Hematopoietic multipotent progenitor cell treated with erythropoietin and hydrocortisone succinate and interleukin-3 and kit ligand, for 17 days (in vitro differentiated cells): Measurements from ENCODE around the gene PNLIPRP2.

ENCODE experiments used
- DNase-seq: peaks from one replicate; pipeline ENCODE4 v3.0.0-alpha.2; 2015; ENCODE audit warnings: low spot score

PNLIPRP2 gene

GRCh38 chr10:116683821-116684220 is 63.1 kb downstream of the PNLIPRP2 start:
- DNase-seq = no peak

GRCh38 chr10:116684781-116685180 is 64.0 kb downstream of the PNLIPRP2 start:
- no peak for DNase-seq

- DNase-seq = no peak
These were observed 65.1 kb downstream of the PNLIPRP2 start for GRCh38 chr10:116685807-116686206.

GRCh38 chr10:116686632-116687031 is 65.9 kb downstream of the PNLIPRP2 start:
- no peak for DNase-seq

DNA sequence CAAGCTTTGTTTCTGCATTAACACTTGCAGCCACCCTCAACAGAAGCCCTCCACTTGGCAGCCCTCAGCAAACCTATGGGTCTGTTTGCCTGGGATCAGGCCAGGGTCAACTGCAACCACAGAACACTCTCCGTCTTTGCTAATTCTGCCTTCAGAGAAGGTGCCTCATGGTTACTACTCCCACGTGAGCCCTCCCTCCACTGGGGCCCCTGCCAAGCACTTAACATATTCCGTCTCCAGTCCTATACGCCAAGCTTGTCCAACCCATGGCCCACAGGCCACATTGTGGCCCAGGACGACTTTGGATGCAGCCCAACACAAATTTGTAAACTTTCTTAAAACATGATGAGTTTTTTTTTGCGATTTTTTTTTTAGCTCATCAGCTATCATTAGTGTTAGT is 66.9 kb downstream of the PNLIPRP2 start:
- DNase-seq = no peak

DNA sequence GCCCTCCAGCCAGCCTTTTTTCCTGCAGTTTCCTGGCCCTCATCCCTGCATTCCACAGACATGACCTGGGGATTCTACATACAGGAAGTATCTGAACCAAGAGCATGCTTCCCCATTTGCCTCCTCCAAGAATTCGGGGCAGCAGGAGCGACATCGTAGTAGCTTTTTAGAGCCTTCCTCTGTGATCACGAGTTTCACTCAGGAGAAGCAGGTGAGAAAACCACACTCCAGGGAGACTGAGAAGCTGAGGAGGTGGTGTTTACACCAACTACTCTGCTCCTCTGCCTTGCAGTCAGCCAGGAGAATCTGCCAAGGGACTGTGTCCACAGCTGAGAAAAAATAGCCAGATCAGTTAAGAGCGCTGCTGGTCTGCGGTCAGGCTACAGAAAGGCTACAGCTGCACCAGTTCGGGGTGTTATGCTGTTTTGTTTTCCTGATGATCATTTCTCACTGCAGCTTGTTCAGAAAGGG is 67.5 kb downstream of the PNLIPRP2 start:
- DNase-seq = no peak

DNA sequence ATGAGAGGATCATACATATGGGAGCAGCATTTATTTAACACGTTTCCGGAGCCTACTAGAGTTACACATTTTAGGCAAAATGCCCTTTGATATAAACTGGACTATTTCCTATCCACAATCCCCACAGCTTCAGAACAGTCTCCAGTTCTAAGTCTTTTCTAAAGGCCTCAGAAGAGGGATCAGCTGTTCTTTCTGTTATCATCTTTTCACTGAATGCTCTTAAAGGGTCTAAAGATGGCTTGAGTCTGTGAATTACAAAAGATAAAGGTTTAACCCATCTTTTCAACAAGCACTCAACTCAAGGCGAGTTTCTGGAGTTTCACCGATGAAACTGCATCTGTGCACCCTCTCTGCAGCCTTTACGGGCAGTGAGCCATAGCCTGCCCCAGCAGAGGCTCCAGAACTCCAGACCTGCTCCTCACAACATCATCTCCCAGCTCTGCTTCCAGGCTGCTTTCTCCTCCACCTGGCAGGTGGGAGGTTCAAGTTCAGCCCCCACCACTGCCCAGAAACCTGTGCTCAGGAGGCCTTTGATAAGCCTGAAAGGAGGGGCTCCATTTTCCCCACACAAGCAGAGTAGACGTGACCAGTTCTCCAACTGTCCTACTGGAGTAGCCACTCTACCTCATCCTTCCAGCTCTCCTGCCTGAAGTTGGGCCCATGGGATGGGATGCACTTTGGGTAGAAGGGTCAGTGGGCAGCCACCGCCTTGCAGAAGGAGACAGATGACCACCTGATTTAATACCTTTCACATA is 68.2 kb downstream of the PNLIPRP2 start:
- no peak for DNase-seq

DNA sequence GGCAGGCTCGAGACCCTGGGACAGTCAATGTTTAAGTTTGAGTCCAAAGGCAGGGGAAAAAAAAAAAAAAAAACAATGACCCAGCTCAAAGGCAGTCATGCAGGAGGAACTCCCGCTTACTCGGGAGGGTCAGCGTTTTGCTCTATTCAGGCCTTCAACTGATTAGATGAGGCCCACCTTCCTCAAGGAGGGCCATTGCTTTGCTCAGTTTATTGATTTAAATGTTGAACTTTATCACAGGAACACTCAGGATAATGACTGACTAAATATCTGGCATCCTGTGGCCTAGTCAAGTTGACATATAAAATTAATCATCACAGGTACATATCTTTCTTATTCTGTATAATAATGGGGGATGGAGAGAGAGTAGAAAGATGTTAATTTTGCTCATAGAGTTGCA is 69.0 kb downstream of the PNLIPRP2 start:
- no peak for DNase-seq

DNA sequence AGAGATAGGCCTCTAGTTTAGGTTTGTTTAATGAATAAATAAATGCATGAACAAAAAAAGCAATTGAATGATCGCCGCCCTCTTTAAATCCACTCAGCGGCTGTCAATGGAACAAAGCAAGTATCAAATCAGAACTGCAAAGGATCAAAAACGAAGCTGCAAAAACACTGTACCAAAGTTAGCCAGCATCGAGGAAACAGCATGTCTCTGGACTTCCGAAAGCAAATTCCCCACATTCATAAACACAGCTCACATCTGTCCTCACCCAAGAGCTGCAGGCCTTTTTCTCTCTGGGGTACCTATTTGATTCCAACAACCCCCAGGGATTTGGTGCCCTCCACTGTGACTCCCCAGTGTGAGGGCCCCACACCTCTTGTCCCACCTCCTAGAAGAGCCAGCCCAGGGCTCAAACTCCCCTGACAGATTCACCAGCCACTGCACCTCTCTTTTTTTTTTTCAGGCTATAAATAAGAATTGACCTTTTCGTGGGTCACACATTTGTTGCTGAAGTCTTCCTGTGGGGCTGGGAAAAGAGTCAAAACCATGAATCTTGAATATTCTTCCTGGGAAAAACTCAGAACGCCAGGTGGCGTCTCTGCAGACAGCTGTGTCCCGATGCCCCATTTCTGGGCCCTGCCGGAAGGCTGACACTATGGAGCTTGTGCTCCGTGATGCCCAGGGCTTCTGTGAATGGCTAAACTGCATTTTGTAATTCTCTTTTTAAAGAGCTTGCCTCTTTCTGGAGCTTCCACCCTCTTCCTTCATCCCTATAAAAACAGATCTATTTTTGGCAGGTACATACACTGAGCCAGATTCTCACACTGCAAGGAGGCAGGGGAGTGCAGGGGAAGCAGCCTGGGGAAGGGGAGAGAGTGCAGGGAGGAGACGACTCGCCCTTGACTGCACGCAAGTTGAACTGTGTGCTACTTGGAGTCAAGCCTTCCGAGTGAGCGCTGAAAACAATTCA is 69.9 kb downstream of the PNLIPRP2 start:
- DNase-seq = no peak

GRCh38 chr10:116691635-116692034 is 70.9 kb downstream of the PNLIPRP2 start:
- DNase-seq = no peak

DNA sequence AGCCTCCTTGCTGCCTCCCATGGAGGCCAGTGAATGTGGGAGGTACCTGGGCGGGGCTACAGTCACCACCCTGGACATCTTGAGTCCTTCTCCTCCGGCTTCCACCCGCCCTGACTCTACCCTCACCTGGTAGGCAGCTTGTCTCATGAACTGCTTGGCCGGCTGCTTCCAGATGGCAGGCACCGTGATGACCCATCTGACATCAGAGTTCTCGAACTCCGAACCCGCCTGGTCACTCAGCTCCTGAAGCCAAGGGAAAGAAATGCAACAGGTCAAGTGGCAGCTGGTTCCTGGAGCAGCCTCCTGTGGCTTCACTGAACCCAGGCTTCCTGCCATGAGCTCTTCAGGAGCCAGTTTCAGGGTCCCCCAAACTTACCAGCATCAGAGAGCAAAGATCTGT is 71.5 kb downstream of the PNLIPRP2 start:
- no peak for DNase-seq

DNA sequence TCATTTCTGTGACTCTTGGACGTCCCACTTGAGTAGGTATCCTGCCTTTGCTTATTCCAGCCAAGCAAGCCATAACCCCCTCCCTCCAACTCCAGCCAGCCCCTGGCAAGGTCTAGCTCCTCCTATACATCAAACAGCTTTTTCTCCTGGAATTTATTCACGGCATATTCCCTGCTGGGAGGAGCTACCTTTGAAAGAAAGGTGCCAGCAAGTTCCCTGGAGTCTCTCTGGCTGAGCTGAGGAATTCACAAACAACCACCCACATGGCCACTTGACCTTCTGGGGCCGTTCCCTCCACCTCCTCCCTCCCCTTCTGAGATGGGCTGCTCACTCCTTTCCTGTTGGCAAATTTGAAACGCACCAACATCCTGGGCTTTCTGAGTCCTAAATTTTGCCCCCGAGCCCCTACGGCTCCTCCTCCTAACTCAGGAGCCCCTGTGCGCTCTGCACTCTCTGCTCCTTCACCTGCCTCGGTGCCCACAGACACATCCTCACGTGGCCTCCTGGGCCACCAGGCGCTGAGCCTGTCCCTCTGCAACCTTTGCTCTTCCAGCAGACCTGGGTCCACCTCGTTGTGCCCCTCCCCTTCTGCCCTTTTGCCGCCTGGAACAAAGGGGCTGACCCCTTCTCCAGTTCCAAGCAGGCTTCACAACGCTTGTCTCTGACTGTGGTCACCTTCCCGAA is 73.6 kb downstream of the PNLIPRP2 start:
- no peak for DNase-seq
